Retinal pigment epithelial cell (primary cell): ENCODE data around the gene SRGAP1.

Source experiments
- DNase-seq: peaks from one replicate; pipeline ENCODE4 v3.0.0-alpha.2; 2010; ENCODE audit warnings: low read depth
- H3K4me3 ChIP-seq: 2 replicates; pipeline ENCODE4 v1.5.1; 2011; ENCODE audit warnings: mild to moderate bottlenecking, low read length, control low read depth, moderate library complexity
- CTCF ChIP-seq: conservative IDR thresholded peaks from 2 replicates; pipeline ENCODE4 v1.5.1; 2011; ENCODE audit warnings: low read depth, low read length, control low read depth, inconsistent platforms

SRGAP1 gene

GRCh38 chr12:63941879-63942278, 97.4 kb downstream of the SRGAP1 start:
- DNase-seq, result no peak
- TF ChIP-seq CTCF, result no peak

GRCh38 chr12:63942464-63943241, 98.2 kb downstream of the SRGAP1 start:
- DNase-seq, result no peak
- no peak for TF ChIP-seq CTCF
- H3K4me3 ChIP-seq, result no peak overlapping the region

More at GRCh38 chr12:63941879-63942278, 97.4 kb downstream of the SRGAP1 start:
- H3K4me3 ChIP-seq, result no peak overlapping the region

GRCh38 chr12:63944034-63944579, 99.6 kb downstream of the SRGAP1 start:
- no peak for DNase-seq
- H3K4me3 ChIP-seq, result no peak overlapping the region
- TF ChIP-seq CTCF, result no peak

GRCh38 chr12:63944586-63945228, 100.2 kb downstream of the SRGAP1 start:
- no peak for DNase-seq
- no peak for TF ChIP-seq CTCF
- H3K4me3 ChIP-seq, result no peak overlapping the region

- DNase-seq, result no peak
- no peak for TF ChIP-seq CTCF
- no peak overlapping the region for H3K4me3 ChIP-seq
These were observed 101.3 kb downstream of the SRGAP1 start for GRCh38 chr12:63945777-63946176.

GRCh38 chr12:63948211-63948610, 103.7 kb downstream of the SRGAP1 start:
- no peak for DNase-seq
- H3K4me3 ChIP-seq, result no peak overlapping the region
- TF ChIP-seq CTCF, result no peak

GRCh38 chr12:63949902-63950301, 105.4 kb downstream of the SRGAP1 start:
- no peak for DNase-seq
- no peak for TF ChIP-seq CTCF
- no peak overlapping the region for H3K4me3 ChIP-seq
